ENCODE measurements around the gene ATF3.
"Not testable (repeated sequence)": the region's sequence is repeated elsewhere in the genome, so short reads cannot be mapped to it uniquely, and the experiment has no call there.

ATF3 gene

GRCh38 chr1:212655668-212656440, 47.3 kb downstream of the ATF3 start:
- no peak for DNase-seq

- DNase-seq: no peak
Observed at GRCh38 chr1:212656730-212657129, 48.2 kb downstream of the ATF3 start.

GRCh38 chr1:212658250-212658649, 49.7 kb downstream of the ATF3 start:
- DNase-seq: not testable (repeated sequence)

GRCh38 chr1:212664409-212665199, 56.0 kb downstream of the ATF3 start:
- DNase-seq: no peak

- DNase-seq: peak; percentile 84
Observed at GRCh38 chr1:212665241-212666115, 56.9 kb downstream of the ATF3 start.

GRCh38 chr1:212666116-212666775, 57.7 kb downstream of the ATF3 start:
- DNase-seq: no peak

- DNase-seq: peak; percentile 79
Observed at GRCh38 chr1:212667223-212668139, 58.9 kb downstream of the ATF3 start.

- no peak for DNase-seq
Observed at GRCh38 chr1:212668477-212668876, 59.9 kb downstream of the ATF3 start.

- DNase-seq: no peak
Observed at GRCh38 chr1:212669102-212669501, 60.5 kb downstream of the ATF3 start.

GRCh38 chr1:212669600-212669999, 61.0 kb downstream of the ATF3 start:
- DNase-seq: no peak

GRCh38 chr1:212670301-212670700, 61.7 kb downstream of the ATF3 start:
- DNase-seq: no peak

Data from left hindlimb (tissue), 1 donor.